Gastrocnemius medialis (tissue), 4 donors: ENCODE data around the gene CCDC192. TPM values are rescaled to one million over a fixed set of nuclear protein-coding genes. Genes with fewer than 3 reads are reported as not detected.

Source experiments
- ATAC-seq, 2 donors: fragments of 150-250 bp; one replicate each; pipeline ENCODE4 v1.9.1; 2016
- DNase-seq, 2 donors: peaks; one replicate each; pipeline ENCODE4 v3.0.0-alpha.2; 2019
- H3K27ac ChIP-seq, 4 donors: fragments of 200-600 bp; sonication (generic); 1 replicate in 1 of 4; 2 replicates in 3 of 4; pipeline ENCODE4 v1.5.1; 2016 to 2018; ENCODE audit warnings: mild to moderate bottlenecking in 2 of 4, moderate library complexity in 1 of 4
- H3K27me3 ChIP-seq, 3 donors: fragments of 200-600 bp; sonication (generic) in 2 of 3; 1 replicate in 1 of 3; 2 replicates in 2 of 3; pipeline versions ENCODE4 v1.5.1 to v1.6.0; 2016 to 2019; ENCODE audit warnings: mild to moderate bottlenecking in 1 of 3, moderate library complexity in 1 of 3
- H3K36me3 ChIP-seq, 2 donors: fragments of 200-600 bp; sonication (generic) in 1 of 2; one replicate each; pipeline ENCODE4 v1.5.1; 2017 to 2018
- H3K4me1 ChIP-seq, 2 donors: fragments of 200-600 bp; sonication (generic) in 1 of 2; one replicate each; pipeline ENCODE4 v1.5.1; 2016 to 2017; ENCODE audit warnings: mild to moderate bottlenecking in 2 of 2
- H3K4me3 ChIP-seq, 4 donors: fragments of 200-600 bp; sonication (generic) in 3 of 4; 1 replicate in 1 of 4; 2 replicates in 3 of 4; pipeline ENCODE4 v1.5.1; 2016 to 2019; ENCODE audit warnings: mild to moderate bottlenecking in 2 of 4
- H3K9me3 ChIP-seq, 3 donors: fragments of 200-600 bp; sonication (generic) in 2 of 3; 1 replicate in 1 of 3; 2 replicates in 2 of 3; pipeline ENCODE4 v1.5.1; 2016 to 2019
- CTCF ChIP-seq, 5 experiments: fragments of 450-650 bp in 3 of 5; fragments of 200-600 bp in 2 of 5; sonication (generic) in 2 of 5; IDR thresholded peaks in 4 of 5; conservative IDR thresholded peaks in 1 of 5; 1 replicate in 4 of 5; 2 replicates in 1 of 5; pipeline ENCODE4 v1.5.1; 2016 to 2019; ENCODE audit warnings: antibody characterized with exemption in 5 of 5, mild to moderate bottlenecking in 3 of 5, moderate library complexity in 3 of 5
- POLR2A ChIP-seq, 2 donors: fragments of 450-650 bp; IDR thresholded peaks; one replicate each; pipeline ENCODE4 v1.6.1; 2017; ENCODE audit warnings: antibody characterized with exemption in 2 of 2, mild to moderate bottlenecking in 2 of 2, moderate library complexity in 2 of 2
- in situ Hi-C, 4 donors: fragments of 200-750 bp; cut with MboI; loops; one replicate each; pipeline versions ENCODE4 v1.15.0 to v1.8.0; 2017; ENCODE audit warnings: low sequenced_read_pairs in 4 of 4
- intact Hi-C: fragments of 100-400 bp; cut with DNase I; formaldehyde crosslinking; loops from one replicate; pipeline ENCODE4 v1.15.1; 2023; ENCODE audit warnings: low total_unique reads
- total RNA-seq, 4 donors: library from RNA; depleted of rRNA; stranded (reverse); fragments of >200 nt; gene quantifications; one replicate each; pipeline versions ENCODE4 v1.1.0 to v1.2.3, GENCODE V29; 2016

CCDC192 gene
- total RNA-seq, 4 donors from 2014 or later: not detected

GRCh38 chr5:127957701-127958239, 254.6 kb downstream of the CCDC192 start:
- in situ Hi-C loops (no loop called here), intact Hi-C loops (no loop called here)
- H3K4me1 ChIP-seq: peaks cover 19 to 31% of the 10 kb centered on the region in 2 donors
- H3K4me3 ChIP-seq: no peak overlapping the region
- H3K27me3 ChIP-seq: no peaks in the 10 kb centered on the region
- H3K27ac ChIP-seq: no peak overlapping the region
- H3K36me3 ChIP-seq: no peaks in the 10 kb centered on the region
- H3K9me3 ChIP-seq: no peaks in the 10 kb centered on the region
- DNase-seq (no peak), ATAC-seq (no peak)
- TF ChIP-seq POLR2A (IDR thresholded peaks at IDR 0.05) (no peak), CTCF (IDR thresholded peaks at IDR 0.05 in 4 of 5, conservative IDR thresholded peaks at IDR 0.05 in 1 of 5) (no peak)

GRCh38 chr5:127958421-127959011, 255.3 kb downstream of the CCDC192 start:
- ATAC-seq (no peak), DNase-seq (no peak)
- H3K9me3 ChIP-seq: no peaks in the 10 kb centered on the region
- H3K27ac ChIP-seq: no peak overlapping the region
- in situ Hi-C loops (no loop called here), intact Hi-C loops (no loop called here)
- H3K27me3 ChIP-seq: no peaks in the 10 kb centered on the region
- no peak overlapping the region for H3K4me3 ChIP-seq
- no peaks in the 10 kb centered on the region for H3K36me3 ChIP-seq
- peaks cover 19 to 31% of the 10 kb centered on the region in 2 donors for H3K4me1 ChIP-seq
- TF ChIP-seq POLR2A (IDR thresholded peaks at IDR 0.05): no peak
- TF ChIP-seq CTCF (IDR thresholded peaks at IDR 0.05 in 4 of 5, conservative IDR thresholded peaks at IDR 0.05 in 1 of 5): no peak

- H3K36me3 ChIP-seq: no peaks in the 10 kb centered on the region
- no peaks in the 10 kb centered on the region for H3K27me3 ChIP-seq
- ATAC-seq: no peak
- peak in 1 of 2 donors; percentile 18 for DNase-seq
- intact Hi-C loops (no loop called here), in situ Hi-C loops (no loop called here)
- H3K27ac ChIP-seq: no peak overlapping the region
- H3K4me1 ChIP-seq: peaks cover 19 to 31% of the 10 kb centered on the region in 2 donors
- H3K9me3 ChIP-seq: no peaks in the 10 kb centered on the region
- TF ChIP-seq POLR2A (IDR thresholded peaks at IDR 0.05) (no peak), CTCF (IDR thresholded peaks at IDR 0.05 in 4 of 5, conservative IDR thresholded peaks at IDR 0.05 in 1 of 5) (no peak)
- no peak overlapping the region for H3K4me3 ChIP-seq
Measured at GRCh38 chr5:127959152-127959764, 256.1 kb downstream of the CCDC192 start.

- H3K27me3 ChIP-seq: no peaks in the 10 kb centered on the region
- TF ChIP-seq CTCF (IDR thresholded peaks at IDR 0.05 in 4 of 5, conservative IDR thresholded peaks at IDR 0.05 in 1 of 5) (no peak), POLR2A (IDR thresholded peaks at IDR 0.05) (no peak)
- in situ Hi-C loops (no loop called here), intact Hi-C loops (no loop called here)
- ATAC-seq: no peak
- no peaks in the 10 kb centered on the region for H3K36me3 ChIP-seq
- H3K4me1 ChIP-seq: peaks cover 19 to 31% of the 10 kb centered on the region in 2 donors
- no peak for DNase-seq
- H3K4me3 ChIP-seq: no peak overlapping the region
- H3K9me3 ChIP-seq: no peaks in the 10 kb centered on the region
- no peak overlapping the region for H3K27ac ChIP-seq
Measured at GRCh38 chr5:127960270-127960691, 257.1 kb downstream of the CCDC192 start.
